ENCODE results near the gene GPATCH3. TPM values are rescaled to one million over a fixed set of nuclear protein-coding genes. Genes with fewer than 3 reads are reported as not detected.
A peak's percentile ranks its signal among the peaks of the same experiment; 100 is the strongest.
"Not testable (repeated sequence)": the region's sequence is repeated elsewhere in the genome, so short reads cannot be mapped to it uniquely, and the experiment has no call there.

Gene GPATCH3
- polyA plus RNA-seq, 1 donor, result 9.9 TPM

GRCh38 chr1:26913389-26913753 lies 13.1 kb upstream of the GPATCH3 start:
- DNase-seq (ENCODE audit: low read depth), result no peak

DNA sequence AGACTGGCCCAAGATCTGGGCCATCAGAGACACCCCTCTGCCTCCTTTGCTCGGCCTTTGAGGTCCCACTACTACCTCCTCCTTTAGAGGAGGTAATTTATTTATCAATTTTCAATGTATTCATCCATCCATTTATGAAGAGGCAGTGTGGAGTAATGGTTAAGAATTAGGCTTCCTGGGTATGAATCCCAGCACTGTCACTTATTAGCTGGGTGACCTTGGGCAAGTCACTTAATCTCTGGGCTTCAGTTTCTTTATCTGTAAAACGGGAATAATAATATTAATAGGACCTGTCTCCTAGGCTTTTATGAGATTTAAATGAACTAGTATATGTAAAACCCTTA lies 11.9 kb upstream of the GPATCH3 start:
- DNase-seq (ENCODE audit: low read depth), result no peak

DNA sequence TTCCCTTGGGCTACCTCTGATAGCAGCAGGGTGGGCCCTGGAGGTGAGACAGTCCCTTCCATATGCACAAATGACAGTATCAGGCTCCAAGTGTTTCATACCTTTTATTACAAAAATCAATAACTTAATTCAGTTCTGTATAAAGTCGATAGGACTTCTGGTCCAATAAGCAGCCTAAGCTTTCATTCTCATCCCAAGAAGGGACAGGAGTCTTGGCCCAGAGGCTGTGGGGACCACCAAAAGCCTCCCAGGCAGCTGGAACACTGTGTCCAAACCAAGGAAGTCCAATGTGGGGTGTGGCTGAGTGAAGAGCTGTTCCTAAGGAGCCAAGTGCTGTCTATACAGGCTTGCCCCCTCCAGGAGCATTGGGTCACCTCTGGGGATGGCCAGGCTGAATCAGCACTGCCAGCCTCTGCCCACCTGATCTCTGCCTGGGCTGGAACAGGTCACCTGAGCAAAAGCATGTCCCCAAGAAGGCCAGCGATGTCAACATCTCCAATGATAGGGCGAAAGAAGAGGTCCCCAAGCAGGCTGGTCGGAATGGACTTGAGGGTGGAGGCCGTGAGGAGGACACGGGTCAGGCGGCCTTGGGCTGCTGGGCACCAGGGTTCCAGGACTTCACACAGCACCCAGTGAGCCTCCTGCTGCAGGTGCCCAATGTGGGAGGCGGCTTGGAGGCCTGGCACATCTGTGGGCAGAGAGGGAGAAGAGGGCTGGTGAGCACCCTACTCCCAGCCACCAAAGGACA lies 11.3 kb upstream of the GPATCH3 start:
- no peak for DNase-seq (ENCODE audit: low read depth)

GRCh38 chr1:26910343-26911160 lies 10.3 kb upstream of the GPATCH3 start:
- no peak for DNase-seq (ENCODE audit: low read depth)

DNA sequence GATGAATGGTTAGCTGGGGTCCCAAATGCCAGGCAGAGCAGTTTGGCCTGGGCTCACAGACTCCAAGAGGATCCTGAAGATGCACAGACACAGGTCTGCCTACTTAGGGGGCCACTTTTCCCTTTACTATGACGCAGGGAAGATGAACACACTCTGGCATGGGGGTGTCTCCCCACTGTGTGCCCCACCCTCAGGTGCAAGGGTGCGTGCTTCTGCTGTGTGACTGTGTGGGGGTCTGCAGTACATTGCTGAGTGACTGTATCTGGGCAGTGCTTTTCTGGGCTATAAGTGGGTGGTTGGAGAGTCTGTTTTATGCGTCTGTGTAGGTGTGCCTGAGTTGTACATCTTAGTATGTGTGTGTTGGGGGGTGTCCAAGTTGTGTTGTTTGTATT lies 9.7 kb upstream of the GPATCH3 start:
- no peak for DNase-seq (ENCODE audit: low read depth)

DNA sequence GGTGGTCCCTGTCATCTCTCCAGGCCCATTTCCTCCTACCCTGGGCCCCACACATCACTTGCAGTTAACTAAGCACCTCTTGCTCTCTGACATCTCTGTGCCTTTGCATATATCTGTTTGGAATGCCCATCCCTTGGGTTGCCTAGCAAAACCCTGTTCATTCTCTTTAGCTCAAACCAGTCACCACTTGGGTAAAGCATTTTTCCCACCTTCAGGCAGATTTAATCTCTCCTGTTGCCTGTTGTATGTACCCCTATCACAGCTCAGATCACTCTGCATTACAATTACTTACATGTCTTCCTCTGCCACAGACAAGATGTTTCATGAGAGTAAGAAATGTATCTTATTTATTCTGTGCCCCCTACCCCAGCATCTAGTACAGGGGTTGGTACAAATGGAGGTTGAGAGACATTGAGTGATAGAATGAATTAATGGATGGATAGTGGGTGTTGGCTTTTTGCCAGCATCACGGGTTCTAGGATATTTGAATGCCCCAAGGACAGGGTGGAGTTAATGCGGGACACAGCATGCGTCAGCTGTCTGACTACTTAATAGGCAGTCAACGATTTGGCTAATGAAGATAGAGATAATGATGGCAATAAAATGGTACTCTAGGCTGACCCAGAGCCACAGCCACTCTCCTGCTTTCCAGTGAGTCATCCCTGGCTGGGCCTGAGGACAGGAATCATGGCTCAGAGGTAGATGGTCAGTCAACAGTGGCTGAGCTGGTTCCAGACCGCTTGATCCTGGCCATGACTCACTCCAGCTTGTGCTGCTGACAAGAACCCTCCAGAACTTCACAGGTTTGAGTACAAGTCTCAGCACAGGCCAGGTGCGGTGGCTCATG lies 7.0 kb upstream of the GPATCH3 start:
- no peak for DNase-seq (ENCODE audit: low read depth)

GRCh38 chr1:26900815-26901511 lies 696 bp upstream of the GPATCH3 start:
- no peak for DNase-seq (ENCODE audit: low read depth)

DNA sequence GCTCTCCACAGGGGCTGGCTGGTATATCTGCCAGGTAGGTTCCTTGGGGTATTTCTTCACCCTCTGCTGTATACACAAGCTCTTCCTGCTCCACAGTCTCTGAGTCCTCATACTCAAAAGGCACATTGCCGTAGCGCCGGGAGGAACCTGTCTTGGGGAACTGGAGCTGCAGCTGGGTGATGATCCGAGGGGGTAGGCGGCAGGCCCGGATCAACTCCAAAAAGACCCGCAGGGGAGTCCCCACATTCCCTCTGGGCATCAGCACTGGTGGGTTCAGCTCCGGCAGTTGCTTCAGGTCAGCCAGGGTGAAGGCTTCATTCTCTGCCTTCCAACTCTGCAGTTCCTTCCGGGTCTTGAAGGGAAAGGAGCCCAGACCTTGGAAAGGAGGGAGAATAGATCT lies 2.9 kb downstream of the GPATCH3 start:
- no peak for DNase-seq (ENCODE audit: low read depth)

GRCh38 chr1:26894263-26894662 lies 6.0 kb downstream of the GPATCH3 start:
- DNase-seq (ENCODE audit: low read depth), result no peak

GRCh38 chr1:26890467-26890796 lies 9.8 kb downstream of the GPATCH3 start:
- no peak for DNase-seq (ENCODE audit: low read depth)

DNA sequence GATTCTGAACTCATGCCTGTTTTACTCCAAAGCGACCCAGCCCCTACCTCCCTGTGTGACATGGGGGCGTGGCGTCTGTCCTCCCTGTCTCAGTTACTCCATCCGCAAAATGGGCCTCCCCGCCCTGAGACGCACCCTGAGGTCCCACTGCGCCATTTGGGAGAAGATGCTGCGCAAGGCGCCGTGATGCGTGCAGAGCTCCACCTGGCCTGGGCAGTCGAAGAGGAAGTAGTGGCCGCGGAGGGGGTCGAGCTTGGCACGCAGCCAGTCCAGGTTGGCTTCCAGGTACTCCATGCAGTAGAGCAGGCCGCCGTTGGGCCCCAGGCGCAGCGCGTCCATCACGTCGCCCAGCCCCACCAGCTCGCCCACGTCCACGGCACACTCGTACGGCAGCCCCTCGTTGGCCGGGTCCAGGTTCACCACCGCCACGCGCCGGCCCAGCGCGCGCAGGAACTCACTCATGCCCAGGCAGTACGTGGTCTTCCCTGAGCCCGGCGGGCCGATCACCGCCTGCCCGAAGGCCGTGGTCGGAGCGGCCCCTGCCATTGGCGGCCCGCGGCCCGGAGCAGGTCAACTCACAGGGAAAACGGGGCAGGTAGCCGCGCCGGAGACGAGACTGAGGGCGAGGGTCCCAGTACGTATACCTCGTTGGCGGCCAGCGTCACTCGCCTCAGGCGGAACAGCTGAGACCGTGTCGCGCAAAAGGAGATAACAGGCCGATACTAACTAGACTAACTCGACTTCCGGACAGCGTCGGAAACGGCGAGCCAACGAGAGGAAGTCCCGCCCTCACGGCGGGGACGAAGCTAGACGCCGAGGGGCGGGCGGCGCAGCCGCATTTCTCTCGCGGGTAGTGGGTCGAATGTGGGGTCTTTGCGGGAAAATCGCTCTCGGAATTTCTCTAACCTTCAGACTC lies 10.5 kb downstream of the GPATCH3 start, which contains the start of gene GPN2:
Gene GPN2 (minus strand): TSS at position 733 of the 916 bp plus-strand sequence. CDS start 187 bp downstream, at position 546.
- DNase-seq (ENCODE audit: low read depth), result peak; percentile 79

DNA sequence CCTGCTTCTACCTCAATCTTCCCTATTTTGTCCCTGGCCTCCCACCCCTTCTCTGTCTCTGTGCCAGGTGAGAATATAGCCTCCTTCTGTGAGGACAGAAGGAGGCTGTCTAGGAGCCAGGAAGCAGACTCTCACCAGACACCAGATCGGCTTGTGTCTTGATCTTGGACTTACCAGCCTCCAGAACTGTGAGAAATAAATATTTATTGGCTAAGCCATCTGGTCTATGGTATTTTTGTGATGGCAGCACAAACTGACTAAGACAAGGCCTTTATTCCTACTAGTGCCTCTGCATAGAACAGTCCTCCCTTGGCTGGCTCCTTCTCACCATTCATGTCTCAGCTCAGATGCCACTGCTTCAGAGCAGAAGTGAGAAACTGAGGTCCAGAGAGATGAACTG lies 12.0 kb downstream of the GPATCH3 start:
- DNase-seq (ENCODE audit: low read depth), result no peak

DNA sequence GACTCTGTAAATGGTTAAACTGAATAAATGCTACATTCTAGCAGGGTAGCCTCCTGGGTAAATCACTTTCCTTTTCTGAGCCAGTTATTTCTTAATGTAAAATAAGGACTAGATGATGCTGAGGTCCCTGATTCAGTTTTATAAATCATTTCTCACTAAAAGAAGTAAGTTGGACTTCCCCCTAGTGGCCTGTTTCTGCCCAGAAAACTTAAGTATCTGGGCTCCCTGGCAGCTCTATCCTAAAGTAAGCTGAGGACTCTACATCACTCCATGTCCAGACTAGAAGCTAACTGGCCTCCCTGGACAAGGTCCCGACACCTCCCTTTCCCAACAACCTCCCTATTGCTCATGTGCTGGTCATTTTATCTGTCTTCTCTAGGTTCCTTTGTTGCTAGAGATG lies 13.1 kb downstream of the GPATCH3 start:
- DNase-seq (ENCODE audit: low read depth), result no peak

- no peak for DNase-seq (ENCODE audit: low read depth)
Observed at GRCh38 chr1:26882696-26883463, 17.4 kb downstream of the GPATCH3 start.

DNA sequence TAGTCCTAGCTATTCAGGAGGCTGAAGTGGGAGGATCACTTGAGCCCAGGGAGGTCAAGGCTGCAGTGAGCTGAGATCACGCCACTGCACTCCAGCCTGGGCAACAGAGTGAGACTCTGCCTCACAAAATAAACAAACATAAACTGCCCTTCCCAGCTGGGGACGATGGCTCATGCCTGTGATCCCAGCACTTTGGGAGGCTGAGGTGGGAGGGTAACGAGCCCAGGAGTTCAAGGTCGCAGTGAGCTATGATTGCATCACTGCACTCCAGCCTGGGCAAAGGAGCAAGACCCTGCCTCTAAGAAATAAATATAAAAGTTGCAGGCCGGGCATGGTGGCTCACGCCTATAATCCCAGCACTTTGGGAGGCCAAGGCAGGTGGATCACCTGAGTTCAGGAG lies 18.7 kb downstream of the GPATCH3 start:
- DNase-seq (ENCODE audit: low read depth), result not testable (repeated sequence)

- no peak for DNase-seq (ENCODE audit: low read depth)
Observed at GRCh38 chr1:26879793-26880192, 20.5 kb downstream of the GPATCH3 start.

- no peak for DNase-seq (ENCODE audit: low read depth)
Observed at GRCh38 chr1:26877326-26877725, 22.9 kb downstream of the GPATCH3 start.

DNA sequence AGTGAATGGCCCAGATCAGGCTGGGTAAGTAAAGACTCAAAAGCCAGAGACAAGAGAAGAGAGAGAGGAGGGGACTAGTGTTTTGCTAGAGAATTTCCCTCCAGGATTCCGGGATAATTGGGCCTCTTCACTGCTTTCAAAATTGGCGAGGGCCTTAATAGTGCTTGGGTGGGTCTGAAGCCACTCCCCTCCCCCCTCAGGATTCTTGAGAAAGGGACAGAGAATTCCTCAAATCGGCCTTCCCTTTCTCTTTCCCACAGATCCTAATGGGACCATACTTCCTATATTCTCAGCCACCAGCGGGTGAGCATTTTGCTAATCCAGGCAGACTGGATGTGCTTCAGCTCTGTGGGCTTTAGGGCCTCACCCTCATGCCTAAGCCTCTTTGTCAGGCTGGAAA lies 25.4 kb downstream of the GPATCH3 start:
- no peak for DNase-seq (ENCODE audit: low read depth)

DNA sequence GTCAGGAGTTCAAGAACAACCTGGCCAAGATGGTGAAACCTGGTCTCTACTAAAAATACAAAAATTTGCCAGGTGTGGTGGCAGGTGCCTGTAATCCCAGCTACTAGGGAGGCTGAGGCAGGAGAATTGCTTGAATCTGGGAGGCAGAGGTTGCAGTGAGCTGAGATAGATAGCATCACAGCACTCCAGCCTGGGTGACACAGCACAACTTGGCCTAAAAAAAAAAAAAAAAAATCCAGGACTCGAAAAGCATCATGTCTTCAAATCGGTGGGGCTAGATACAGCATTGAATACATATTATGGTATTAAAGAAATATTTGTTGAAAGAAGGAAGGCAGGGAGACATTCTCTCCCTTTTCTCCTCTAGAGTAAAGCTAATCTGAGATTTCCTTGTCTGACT lies 27.2 kb downstream of the GPATCH3 start:
- DNase-seq (ENCODE audit: low read depth), result not testable (repeated sequence)
